Stimulated activated CD4-positive, alpha-beta T cell treated with anti-CD3 and anti-CD28 coated beads, Interleukin-1b, Interleukin-23, amount 100 ng/mL, for 1 hour (primary cell): ENCODE data around the gene TTC16.
A peak's percentile ranks its signal among the peaks of the same experiment; 100 is the strongest.

Experiments used
- DNase-seq, 2 donors: peaks; one replicate each; pipeline ENCODE4 v3.0.0-alpha.2; 2020; ENCODE audit warnings: low read depth in 2 of 2

The TTC16 gene

GRCh38 chr9:127715470-127716337 lies at the start of gene TTC16, which contains the start of gene PTRH1:
Gene TTC16 (plus strand): TSS chr9:127716079. CDS start chr9:127716146, 67 bp downstream.
Gene PTRH1 (minus strand): TSS chr9:127715663. CDS start chr9:127715639, 24 bp downstream.
- peak; percentile 85 to 98 for DNase-seq

GRCh38 chr9:127667127-127667844 lies 48.6 kb upstream of the TTC16 start:
- DNase-seq = no peak

- no peak for DNase-seq
Observed at GRCh38 chr9:127667906-127668305, 48.0 kb upstream of the TTC16 start.

- DNase-seq = no peak
Observed at GRCh38 chr9:127673234-127673633, 42.6 kb upstream of the TTC16 start.

GRCh38 chr9:127676638-127677037 lies 39.2 kb upstream of the TTC16 start:
- DNase-seq = no peak

- no peak for DNase-seq
Observed at GRCh38 chr9:127679506-127679905, 36.4 kb upstream of the TTC16 start.

GRCh38 chr9:127680226-127680625 lies 35.7 kb upstream of the TTC16 start:
- DNase-seq = no peak

- no peak for DNase-seq
Observed at GRCh38 chr9:127680846-127681245, 35.0 kb upstream of the TTC16 start.

GRCh38 chr9:127682351-127683136 lies 33.3 kb upstream of the TTC16 start:
- no peak for DNase-seq

- no peak for DNase-seq
Observed at GRCh38 chr9:127683723-127684122, 32.2 kb upstream of the TTC16 start.

GRCh38 chr9:127684576-127684975 lies 31.3 kb upstream of the TTC16 start:
- no peak for DNase-seq

- DNase-seq = no peak
Observed at GRCh38 chr9:127686461-127687393, 29.2 kb upstream of the TTC16 start.

GRCh38 chr9:127689329-127690000 lies 26.4 kb upstream of the TTC16 start:
- no peak for DNase-seq

- no peak for DNase-seq
Observed at GRCh38 chr9:127690735-127691134, 25.1 kb upstream of the TTC16 start.

- DNase-seq = no peak
Observed at GRCh38 chr9:127692071-127692470, 23.8 kb upstream of the TTC16 start.

GRCh38 chr9:127693143-127693542 lies 22.7 kb upstream of the TTC16 start:
- no peak for DNase-seq

GRCh38 chr9:127693697-127694096 lies 22.2 kb upstream of the TTC16 start:
- no peak for DNase-seq

GRCh38 chr9:127694890-127695720 lies 20.8 kb upstream of the TTC16 start:
- no peak for DNase-seq

GRCh38 chr9:127697575-127697974 lies 18.3 kb upstream of the TTC16 start:
- DNase-seq = no peak
